ENCODE results near the gene ALG14. TPM values are rescaled to one million over a fixed set of nuclear protein-coding genes. Genes with fewer than 3 reads are reported as not detected.
"Not testable (repeated sequence)": the region's sequence is repeated elsewhere in the genome, so short reads cannot be mapped to it uniquely, and the experiment has no call there.

Gene ALG14
- total RNA-seq, 1 experiment from 2014 or later: 2.1 TPM

DNA sequence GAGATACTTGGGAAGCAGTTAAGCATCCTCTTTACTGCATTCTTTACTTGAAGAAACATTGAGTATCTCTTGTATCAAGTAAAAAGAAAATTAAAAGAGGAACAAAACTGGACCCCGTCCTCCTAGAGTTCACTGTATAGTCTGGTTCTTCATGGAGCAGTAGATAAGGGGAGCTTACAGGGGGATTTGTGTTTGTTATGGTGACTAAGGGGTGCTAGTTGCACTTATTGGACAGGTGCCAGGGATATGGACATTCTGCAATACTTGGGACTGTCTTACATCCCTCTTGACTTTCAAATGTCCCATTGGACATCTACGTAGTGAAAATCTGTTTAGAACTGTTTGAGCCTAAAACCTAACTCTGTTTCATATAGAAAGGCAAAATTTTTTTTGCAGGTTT, 67.2 kb downstream of the ALG14 start:
- peaks cover 14% of the 10 kb centered on the region for H3K4me1 ChIP-seq (replicated peaks)
- no peaks in the 10 kb centered on the region for H3K36me3 ChIP-seq
- no peak overlapping the region for H3K4me3 ChIP-seq
- no peaks in the 10 kb centered on the region for H3K9me3 ChIP-seq (replicated peaks)
- no peak overlapping the region for H3K27ac ChIP-seq
- no peak for DNase-seq (ENCODE audit: low read depth in 1 of 2, low spot score in 2 of 2)
- no peaks in the 10 kb centered on the region for H3K27me3 ChIP-seq (replicated peaks)

GRCh38 chr1:95004013-95004412, 68.7 kb downstream of the ALG14 start:
- no peak overlapping the region for H3K27ac ChIP-seq
- H3K27me3 ChIP-seq (replicated peaks): no peaks in the 10 kb centered on the region
- H3K4me1 ChIP-seq (replicated peaks): peaks cover 14% of the 10 kb centered on the region
- no peak for DNase-seq (ENCODE audit: low read depth in 1 of 2, low spot score in 2 of 2)
- H3K4me3 ChIP-seq: no peak overlapping the region
- H3K36me3 ChIP-seq: no peaks in the 10 kb centered on the region
- H3K9me3 ChIP-seq (replicated peaks): no peaks in the 10 kb centered on the region

GRCh38 chr1:95003433-95003738, 69.4 kb downstream of the ALG14 start:
- Histone ChIP-seq H3K4me3 (no peak overlapping the region), H3K36me3 (no peaks in the 10 kb centered on the region), H3K27me3 (replicated peaks) (no peaks in the 10 kb centered on the region), H3K9me3 (replicated peaks) (no peaks in the 10 kb centered on the region), H3K4me1 (replicated peaks) (peaks cover 14% of the 10 kb centered on the region), H3K27ac (no peak overlapping the region)
- DNase-seq (ENCODE audit: low read depth in 1 of 2, low spot score in 2 of 2): no peak

DNA sequence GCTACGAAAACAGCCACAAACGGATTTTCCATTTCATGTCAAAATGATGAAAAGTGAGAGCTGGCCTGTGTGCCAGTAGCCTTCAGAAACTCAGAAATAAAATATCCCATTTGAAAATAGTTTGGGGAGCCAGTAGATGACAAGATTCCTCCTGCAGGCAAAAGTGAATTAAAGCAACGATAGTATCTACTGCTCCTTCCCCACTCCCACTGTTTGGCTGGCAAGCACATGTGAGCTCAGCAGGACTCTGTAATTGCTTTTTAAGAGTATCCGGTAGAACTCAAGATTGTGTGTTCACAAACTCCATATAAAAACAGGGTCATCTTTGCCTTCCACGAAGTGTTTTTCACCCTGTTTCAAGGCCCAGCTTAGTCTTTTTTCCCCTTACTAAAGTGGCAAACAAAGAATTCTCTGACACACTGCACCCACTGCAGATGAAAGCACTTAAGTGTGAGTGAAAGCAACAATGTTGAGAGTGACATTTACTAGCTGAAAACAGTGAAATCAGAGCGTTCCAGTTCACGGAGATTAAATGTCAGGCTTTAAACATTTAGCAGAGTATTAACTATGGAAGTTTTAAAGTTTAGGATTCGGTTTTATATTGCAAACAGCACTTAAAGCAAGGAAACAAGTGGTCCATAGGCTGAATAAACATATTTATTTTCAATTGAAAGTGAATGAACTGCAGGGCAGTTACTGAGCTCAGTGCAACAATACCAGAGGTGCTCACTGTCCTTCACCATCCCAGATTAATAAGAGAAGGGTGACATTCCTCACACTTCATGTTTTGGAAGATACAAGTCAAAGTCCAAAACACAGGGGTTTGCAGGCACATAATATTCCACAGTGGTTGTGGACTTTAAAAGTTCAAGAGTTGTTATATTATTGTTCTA, 70.0 kb downstream of the ALG14 start:
- Histone ChIP-seq H3K27me3 (replicated peaks) (no peaks in the 10 kb centered on the region), H3K9me3 (replicated peaks) (no peaks in the 10 kb centered on the region), H3K27ac (peak overlapping the region; percentile 19; the same call in 1 of the 2 replicates), H3K36me3 (no peaks in the 10 kb centered on the region), H3K4me1 (replicated peaks) (peaks cover 14% of the 10 kb centered on the region), H3K4me3 (no peak overlapping the region)
- no peak for DNase-seq (ENCODE audit: low read depth in 1 of 2, low spot score in 2 of 2)

- Histone ChIP-seq H3K36me3 (no peaks in the 10 kb centered on the region), H3K27ac (no peak overlapping the region), H3K9me3 (replicated peaks) (no peaks in the 10 kb centered on the region), H3K4me3 (no peak overlapping the region), H3K27me3 (replicated peaks) (no peaks in the 10 kb centered on the region), H3K4me1 (replicated peaks) (peaks cover 14% of the 10 kb centered on the region)
- no peak for DNase-seq (ENCODE audit: low read depth in 1 of 2, low spot score in 2 of 2)
Measured at GRCh38 chr1:95002164-95002539, 70.6 kb downstream of the ALG14 start.

- no peak overlapping the region for H3K4me3 ChIP-seq
- no peak for DNase-seq (ENCODE audit: low read depth in 1 of 2, low spot score in 2 of 2)
- peaks cover 16% of the 10 kb centered on the region for H3K4me1 ChIP-seq (replicated peaks)
- H3K27ac ChIP-seq: no peak overlapping the region
- no peaks in the 10 kb centered on the region for H3K36me3 ChIP-seq
- no peaks in the 10 kb centered on the region for H3K9me3 ChIP-seq (replicated peaks)
- no peaks in the 10 kb centered on the region for H3K27me3 ChIP-seq (replicated peaks)
Measured at GRCh38 chr1:94999456-95000131, 73.2 kb downstream of the ALG14 start.

GRCh38 chr1:94998748-94999147, 74.0 kb downstream of the ALG14 start:
- no peak for DNase-seq (ENCODE audit: low read depth in 1 of 2, low spot score in 2 of 2)

DNA sequence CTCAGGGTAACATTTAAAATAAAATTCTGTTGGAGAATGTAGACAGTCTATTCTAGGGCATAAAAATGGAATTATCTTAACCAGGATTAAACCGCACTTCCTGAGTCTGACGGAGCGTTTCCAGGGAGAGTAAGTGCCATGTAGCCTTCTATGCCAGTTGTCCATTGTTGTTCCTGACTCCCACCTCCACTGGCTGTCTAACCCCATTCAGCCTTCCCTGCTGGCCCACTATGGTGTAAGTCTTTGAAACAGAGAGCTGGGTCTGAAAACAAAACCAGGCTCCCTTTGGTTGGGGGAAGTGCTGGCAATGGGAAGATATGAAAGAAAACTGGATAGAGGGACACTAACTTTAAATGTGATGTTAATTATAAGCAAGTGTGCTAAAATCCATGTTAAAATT, 74.6 kb downstream of the ALG14 start:
- no peaks in the 10 kb centered on the region for H3K27me3 ChIP-seq (replicated peaks)
- H3K27ac ChIP-seq: no peak overlapping the region
- no peak for DNase-seq (ENCODE audit: low read depth in 1 of 2, low spot score in 2 of 2)
- no peaks in the 10 kb centered on the region for H3K9me3 ChIP-seq (replicated peaks)
- peaks cover 24% of the 10 kb centered on the region for H3K4me1 ChIP-seq (replicated peaks)
- H3K4me3 ChIP-seq: no peak overlapping the region
- H3K36me3 ChIP-seq: 0 out of 2 replicates have a peak, but pooled peaks cover 3% of the 10 kb centered on the region

More at GRCh38 chr1:94998748-94999147, 74.0 kb downstream of the ALG14 start:
- no peaks in the 10 kb centered on the region for H3K27me3 ChIP-seq (replicated peaks)
- H3K27ac ChIP-seq: no peak overlapping the region
- H3K4me3 ChIP-seq: no peak overlapping the region
- H3K9me3 ChIP-seq (replicated peaks): no peaks in the 10 kb centered on the region
- 0 out of 2 replicates have a peak, but pooled peaks cover 3% of the 10 kb centered on the region for H3K36me3 ChIP-seq
- peaks cover 24% of the 10 kb centered on the region for H3K4me1 ChIP-seq (replicated peaks)

DNA sequence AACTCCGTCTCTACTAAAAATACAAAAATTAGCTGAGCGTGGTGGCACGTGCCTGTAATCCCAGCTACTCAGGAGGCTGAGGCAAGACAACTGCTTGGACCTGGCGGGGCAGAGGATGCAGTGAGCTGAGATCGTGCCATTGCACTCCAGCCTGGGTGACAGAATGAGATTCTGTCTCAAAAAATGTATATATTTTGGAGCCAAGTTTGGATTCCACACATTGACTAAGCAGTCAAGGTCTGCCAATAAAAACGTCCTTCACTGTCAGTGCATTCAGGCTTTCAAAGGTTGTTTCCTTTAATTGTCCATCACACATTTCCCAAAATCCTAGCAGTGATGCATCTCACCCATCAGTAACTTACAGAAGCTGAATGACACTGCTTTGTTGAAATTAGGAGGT, 77.2 kb downstream of the ALG14 start:
- not testable (repeated sequence) for H3K27ac ChIP-seq; H3K9me3 ChIP-seq (replicated peaks); H3K27me3 ChIP-seq (replicated peaks); DNase-seq (ENCODE audit: low read depth in 1 of 2, low spot score in 2 of 2); H3K4me3 ChIP-seq; H3K36me3 ChIP-seq
- peaks cover 14% of the 10 kb centered on the region for H3K4me1 ChIP-seq (replicated peaks)

GRCh38 chr1:94994805-94995204, 77.9 kb downstream of the ALG14 start:
- H3K36me3 ChIP-seq: 0 out of 2 replicates have a peak, but pooled peaks cover 3% of the 10 kb centered on the region
- no peak overlapping the region for H3K4me3 ChIP-seq
- peaks cover 14% of the 10 kb centered on the region for H3K4me1 ChIP-seq (replicated peaks)
- no peak for DNase-seq (ENCODE audit: low read depth in 1 of 2, low spot score in 2 of 2)
- H3K27ac ChIP-seq: no peak overlapping the region
- no peaks in the 10 kb centered on the region for H3K9me3 ChIP-seq (replicated peaks)
- no peaks in the 10 kb centered on the region for H3K27me3 ChIP-seq (replicated peaks)

DNA sequence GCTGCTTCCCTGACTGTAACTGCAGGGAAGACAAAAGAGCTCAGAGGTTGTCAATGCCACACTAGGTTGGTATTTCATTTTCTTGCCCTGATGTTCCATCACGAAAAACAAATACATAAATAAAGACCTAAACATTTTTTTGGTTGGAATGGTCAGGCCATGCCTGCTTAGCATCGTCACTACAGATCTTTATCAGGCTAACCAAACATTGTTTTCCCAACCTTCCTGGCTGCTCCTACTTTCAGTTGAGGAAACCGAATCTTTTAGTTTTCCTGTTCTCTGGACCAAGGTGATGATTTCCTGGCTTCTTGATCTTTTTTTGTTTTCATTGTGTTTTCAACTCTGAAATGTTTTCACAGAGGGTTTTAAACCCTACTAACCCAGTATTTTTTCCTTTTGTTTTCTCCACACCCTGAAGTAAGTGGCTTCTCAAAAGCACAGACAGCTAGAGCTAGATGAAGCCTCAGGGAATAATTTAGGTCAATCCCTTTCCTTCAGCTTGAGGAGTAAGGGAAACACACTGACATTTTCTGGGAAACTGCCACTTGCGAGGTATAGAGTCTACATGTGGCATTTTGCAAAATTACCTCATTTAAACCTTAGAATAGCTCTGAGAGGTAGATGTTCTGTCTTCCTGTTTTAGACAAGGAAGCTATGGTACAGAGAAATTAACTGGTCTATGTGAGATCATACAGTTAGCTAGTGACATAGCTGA, 78.7 kb downstream of the ALG14 start:
- H3K4me3 ChIP-seq: no peak overlapping the region
- no peak for DNase-seq (ENCODE audit: low read depth in 1 of 2, low spot score in 2 of 2)
- H3K9me3 ChIP-seq (replicated peaks): no peaks in the 10 kb centered on the region
- peaks cover 14% of the 10 kb centered on the region for H3K4me1 ChIP-seq (replicated peaks)
- H3K27ac ChIP-seq: no peak overlapping the region
- H3K36me3 ChIP-seq: 0 out of 2 replicates have a peak, but pooled peaks cover 3% of the 10 kb centered on the region
- H3K27me3 ChIP-seq (replicated peaks): no peaks in the 10 kb centered on the region

DNA sequence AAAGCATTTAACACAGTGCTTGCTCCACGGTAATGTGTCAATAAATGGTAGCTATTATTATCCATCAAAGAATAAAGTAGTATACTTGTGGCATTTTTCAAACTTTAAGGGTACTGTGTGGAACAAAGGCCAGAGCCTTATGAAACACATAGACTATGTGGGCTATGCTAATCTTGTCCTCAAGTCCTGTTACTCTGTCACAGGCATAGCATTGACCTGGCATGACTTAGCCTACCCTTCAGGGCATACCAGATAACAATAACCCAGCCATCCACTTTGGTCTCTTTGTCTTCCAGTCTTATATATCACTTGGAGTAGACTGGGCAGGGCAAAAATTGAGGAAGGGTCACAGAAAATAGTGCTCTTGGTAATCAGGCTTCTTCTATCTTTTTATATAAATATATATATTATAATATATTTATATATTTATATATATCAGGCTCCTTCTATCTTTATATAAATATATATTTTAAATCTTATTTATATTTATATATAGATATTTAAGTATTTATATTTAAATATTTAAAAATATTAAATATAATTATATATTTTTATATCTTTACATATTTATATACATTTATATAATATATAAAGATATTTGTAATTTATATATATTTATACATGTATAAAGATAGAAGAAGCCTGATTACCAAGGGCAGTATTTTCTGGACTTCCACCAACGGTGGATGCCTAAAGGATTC, 79.7 kb downstream of the ALG14 start:
- no peaks in the 10 kb centered on the region for H3K27me3 ChIP-seq (replicated peaks)
- H3K36me3 ChIP-seq: 0 out of 2 replicates have a peak, but pooled peaks cover 3% of the 10 kb centered on the region
- DNase-seq (ENCODE audit: low read depth in 1 of 2, low spot score in 2 of 2): no peak
- H3K27ac ChIP-seq: no peak overlapping the region
- H3K4me1 ChIP-seq (replicated peaks): peaks cover 14% of the 10 kb centered on the region
- no peak overlapping the region for H3K4me3 ChIP-seq
- no peaks in the 10 kb centered on the region for H3K9me3 ChIP-seq (replicated peaks)

DNA sequence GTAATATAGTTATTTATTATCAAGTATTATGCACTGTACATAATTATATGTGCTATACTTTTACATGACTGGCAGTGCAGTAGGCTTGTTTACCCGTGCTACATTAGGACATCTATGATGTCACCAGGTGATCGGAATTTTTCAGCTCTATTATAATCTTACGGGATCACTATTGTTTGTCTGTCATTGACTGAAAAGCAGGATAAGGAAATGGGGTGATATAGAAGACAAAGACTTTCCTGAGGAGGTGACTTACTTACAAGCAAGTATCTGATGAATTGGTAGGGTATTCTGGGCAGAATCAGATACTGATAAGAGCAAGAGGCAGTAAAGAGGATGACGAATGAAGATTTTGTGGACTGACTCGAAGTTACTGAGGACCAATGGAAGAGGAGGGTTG, 80.6 kb downstream of the ALG14 start:
- no peak for DNase-seq (ENCODE audit: low read depth in 1 of 2, low spot score in 2 of 2)
- Histone ChIP-seq H3K36me3 (0 out of 2 replicates have a peak, but pooled peaks cover 3% of the 10 kb centered on the region), H3K4me3 (no peak overlapping the region), H3K27me3 (replicated peaks) (no peaks in the 10 kb centered on the region), H3K27ac (no peak overlapping the region), H3K4me1 (replicated peaks) (peaks cover 14% of the 10 kb centered on the region), H3K9me3 (replicated peaks) (no peaks in the 10 kb centered on the region)
